MM.1S (cell line): ENCODE results near the gene ZNF57.

Experiments used
- DNase-seq: peaks from one replicate; pipeline ENCODE4 v3.0.0-alpha.2; 2015
- H2AFZ ChIP-seq: fragments of 300-600 bp; sonication (generic); 2 replicates; pipeline ENCODE4 v1.6.0; 2016; ENCODE audit warnings: antibody characterized with exemption, low read length
- H3F3A ChIP-seq: fragments of 300-600 bp; sonication (generic); 2 replicates; pipeline ENCODE4 v1.6.1; 2016; ENCODE audit warnings: mild to moderate bottlenecking, antibody characterized with exemption, low read length, moderate library complexity, mixed read lengths; ENCODE audit not compliant: insufficient read depth
- H3K27ac ChIP-seq: fragments of 300-600 bp; sonication (generic); 2 replicates; pipeline ENCODE4 v1.5.1; 2016; ENCODE audit warnings: mild to moderate bottlenecking, low read length
- H3K27me3 ChIP-seq: fragments of 300-600 bp; sonication (generic); replicated peaks from 2 replicates; pipeline ENCODE4 v1.6.0; 2016; ENCODE audit warnings: low read length; ENCODE audit not compliant: insufficient read depth
- H3K36me3 ChIP-seq: fragments of 300-600 bp; sonication (generic); replicated peaks from 2 replicates; pipeline ENCODE4 v1.6.1; 2016; ENCODE audit warnings: mild to moderate bottlenecking, low read length, mixed read lengths; ENCODE audit not compliant: insufficient read depth
- H3K4me1 ChIP-seq: fragments of 300-600 bp; sonication (generic); 2 replicates; pipeline ENCODE4 v1.6.1; 2016; ENCODE audit warnings: low read length, mixed read lengths
- H3K4me2 ChIP-seq: fragments of 300-600 bp; sonication (generic); 2 replicates; pipeline ENCODE4 v1.6.0; 2016; ENCODE audit warnings: low read depth, low read length
- H3K4me3 ChIP-seq: fragments of 300-600 bp; sonication (generic); 2 replicates; pipeline ENCODE4 v1.5.1; 2016; ENCODE audit warnings: low read length, mixed read lengths
- H3K79me2 ChIP-seq: fragments of 300-600 bp; sonication (generic); 2 replicates; pipeline ENCODE4 v1.6.1; 2016; ENCODE audit warnings: mixed run types, low read length, mixed read lengths
- H3K9ac ChIP-seq: fragments of 300-600 bp; sonication (generic); 2 replicates; pipeline ENCODE4 v1.6.1; 2016; ENCODE audit warnings: low read length, mixed read lengths
- H3K9me2 ChIP-seq: fragments of 300-600 bp; sonication (generic); replicated peaks from 2 replicates; pipeline ENCODE4 v1.6.1; 2016; ENCODE audit warnings: mild to moderate bottlenecking, low read length, mixed read lengths; ENCODE audit not compliant: insufficient read depth
- H3K9me3 ChIP-seq: fragments of 300-600 bp; sonication (generic); replicated peaks from 2 replicates; pipeline ENCODE4 v1.6.1; 2016; ENCODE audit warnings: mild to moderate bottlenecking, low read length, mixed read lengths; ENCODE audit not compliant: insufficient read depth
- H4K20me1 ChIP-seq: fragments of 300-600 bp; sonication (generic); 2 replicates; pipeline ENCODE4 v1.6.1; 2016; ENCODE audit warnings: mild to moderate bottlenecking, low read length, moderate library complexity, mixed read lengths; ENCODE audit not compliant: insufficient read depth
- EZH2 ChIP-seq: fragments of 300-600 bp; sonication (generic); optimal IDR thresholded peaks from 2 replicates; pipeline ENCODE3; 2017; ENCODE audit warnings: low read depth, mild to moderate bottlenecking, antibody characterized with exemption, low read length, mixed read lengths
- EZH2phosphoT487 ChIP-seq: fragments of 300-600 bp; sonication (generic); IDR thresholded peaks from 2 replicates; pipeline ENCODE4 v1.6.1; 2018; ENCODE audit warnings: antibody characterized with exemption, low read length
- TF ChIP-seq, protein P1 (sequence below): fragments of 300-600 bp; sonication (generic); IDR thresholded peaks from 2 replicates; pipeline ENCODE4 v1.5.1; 2016; ENCODE audit warnings: antibody characterized with exemption, low read length, mixed read lengths

Gene ZNF57

DNA sequence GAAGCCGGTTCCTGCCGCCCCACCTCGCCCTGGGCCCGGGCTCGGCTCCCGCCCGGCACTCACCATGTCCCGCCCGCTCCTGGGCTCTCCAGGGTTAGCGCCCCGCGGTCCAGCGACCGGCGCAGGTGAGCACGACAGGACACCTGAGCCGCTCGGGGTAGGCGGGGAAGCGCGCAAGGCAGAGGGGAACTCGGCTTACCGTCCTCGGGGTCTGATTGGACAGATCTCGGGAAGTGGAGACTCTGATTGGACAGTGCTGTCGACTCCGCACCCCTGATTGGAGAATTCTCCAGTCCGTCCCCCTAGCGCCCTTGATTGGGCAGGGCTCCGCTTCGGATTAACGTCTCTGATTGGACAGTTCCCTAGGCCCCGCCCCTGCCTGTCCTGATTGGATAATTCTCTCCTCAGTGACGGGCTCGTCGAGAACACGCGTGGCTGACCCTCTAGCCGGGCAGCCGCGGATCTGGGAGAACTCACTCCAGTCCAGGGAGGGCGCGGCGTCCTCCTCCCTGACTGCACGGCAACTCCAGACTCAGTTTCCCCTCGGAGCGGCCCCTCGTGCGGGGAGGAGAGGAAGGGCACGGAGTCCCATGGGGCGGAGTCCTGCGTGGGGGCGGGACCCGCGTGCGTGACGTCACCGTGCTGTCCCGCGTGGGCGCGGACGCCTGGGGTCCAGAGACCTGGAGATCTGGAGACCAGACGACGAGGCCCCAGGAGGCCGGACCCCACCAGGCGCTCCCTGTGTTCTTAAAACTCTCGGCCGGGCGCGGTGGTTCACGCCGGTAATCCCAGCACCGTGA, 44.2 kb downstream of the ZNF57 start, which contains the start of gene ZNF77:
Gene ZNF77 (minus strand): TSS at position 197 of the 800 bp plus-strand sequence. CDS start 131 bp downstream, at position 66.
- Histone ChIP-seq H3K4me1 (no peaks in the 10 kb centered on the region), H2AFZ (no peak within 1 kb of the TSS), H3K9me3 (no peaks in the 10 kb centered on the region), H3F3A (no peaks in the 10 kb centered on the region), H3K27ac (no peak within 1 kb of the TSS), H3K79me2 (no peaks in the 10 kb centered on the region), H3K36me3 (no peaks in the 10 kb centered on the region), H3K9me2 (no peaks in the 10 kb centered on the region), H3K27me3 (peaks cover 90% of the 10 kb centered on the region), H3K9ac (no peak within 1 kb of the TSS), H3K4me3 (no peak within 1 kb of the TSS), H4K20me1 (no peaks in the 10 kb centered on the region), H3K4me2 (no peak within 1 kb of the TSS)
- no peak for DNase-seq
- TF ChIP-seq, protein P1, sequence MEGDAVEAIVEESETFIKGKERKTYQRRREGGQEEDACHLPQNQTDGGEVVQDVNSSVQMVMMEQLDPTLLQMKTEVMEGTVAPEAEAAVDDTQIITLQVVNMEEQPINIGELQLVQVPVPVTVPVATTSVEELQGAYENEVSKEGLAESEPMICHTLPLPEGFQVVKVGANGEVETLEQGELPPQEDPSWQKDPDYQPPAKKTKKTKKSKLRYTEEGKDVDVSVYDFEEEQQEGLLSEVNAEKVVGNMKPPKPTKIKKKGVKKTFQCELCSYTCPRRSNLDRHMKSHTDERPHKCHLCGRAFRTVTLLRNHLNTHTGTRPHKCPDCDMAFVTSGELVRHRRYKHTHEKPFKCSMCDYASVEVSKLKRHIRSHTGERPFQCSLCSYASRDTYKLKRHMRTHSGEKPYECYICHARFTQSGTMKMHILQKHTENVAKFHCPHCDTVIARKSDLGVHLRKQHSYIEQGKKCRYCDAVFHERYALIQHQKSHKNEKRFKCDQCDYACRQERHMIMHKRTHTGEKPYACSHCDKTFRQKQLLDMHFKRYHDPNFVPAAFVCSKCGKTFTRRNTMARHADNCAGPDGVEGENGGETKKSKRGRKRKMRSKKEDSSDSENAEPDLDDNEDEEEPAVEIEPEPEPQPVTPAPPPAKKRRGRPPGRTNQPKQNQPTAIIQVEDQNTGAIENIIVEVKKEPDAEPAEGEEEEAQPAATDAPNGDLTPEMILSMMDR, result no peak
- no peak for TF ChIP-seq EZH2
- no peak for TF ChIP-seq EZH2phosphoT487

DNA sequence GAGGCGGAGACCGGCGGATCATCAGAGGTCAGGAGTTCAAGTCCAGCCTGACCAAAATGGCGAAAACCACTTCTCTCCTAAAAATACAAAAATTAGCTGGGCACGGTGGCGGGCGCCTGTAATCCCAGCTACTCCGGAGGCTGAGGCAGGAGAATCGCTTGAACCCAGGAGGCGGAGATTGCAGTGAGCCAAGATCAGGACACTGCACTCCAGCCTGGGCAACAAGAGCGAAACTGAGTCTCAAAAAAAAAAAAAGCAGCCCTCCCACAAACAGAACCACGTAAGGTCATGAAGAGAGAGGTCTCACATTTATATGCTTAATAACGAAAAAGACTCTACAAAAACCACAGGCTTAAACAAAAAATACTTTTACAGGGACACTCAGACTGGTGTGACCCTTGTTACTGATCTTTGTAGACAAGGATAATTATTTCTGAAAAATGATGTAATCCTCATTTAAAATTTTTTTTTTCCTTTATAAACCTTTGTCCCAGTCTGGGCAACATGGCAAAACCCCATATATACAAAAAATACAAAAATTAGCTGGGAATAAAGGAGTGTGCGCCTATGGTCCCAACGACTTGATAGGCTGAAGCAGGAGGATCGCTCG, 45.0 kb downstream of the ZNF57 start:
- Histone ChIP-seq H3K4me1 (no peaks in the 10 kb centered on the region), H3K27me3 (peaks cover 94% of the 10 kb centered on the region), H3K9me2 (no peaks in the 10 kb centered on the region), H3K9ac (no peak overlapping the region), H3K79me2 (no peaks in the 10 kb centered on the region), H2AFZ (no peak overlapping the region), H3K9me3 (no peaks in the 10 kb centered on the region), H3K4me3 (no peak overlapping the region), H4K20me1 (no peaks in the 10 kb centered on the region), H3K4me2 (no peak overlapping the region), H3K27ac (no peak overlapping the region), H3F3A (no peaks in the 10 kb centered on the region), H3K36me3 (no peaks in the 10 kb centered on the region)
- DNase-seq, result no peak
- TF ChIP-seq, protein P1, result no peak
- TF ChIP-seq EZH2phosphoT487, result no peak
- TF ChIP-seq EZH2, result no peak

DNA sequence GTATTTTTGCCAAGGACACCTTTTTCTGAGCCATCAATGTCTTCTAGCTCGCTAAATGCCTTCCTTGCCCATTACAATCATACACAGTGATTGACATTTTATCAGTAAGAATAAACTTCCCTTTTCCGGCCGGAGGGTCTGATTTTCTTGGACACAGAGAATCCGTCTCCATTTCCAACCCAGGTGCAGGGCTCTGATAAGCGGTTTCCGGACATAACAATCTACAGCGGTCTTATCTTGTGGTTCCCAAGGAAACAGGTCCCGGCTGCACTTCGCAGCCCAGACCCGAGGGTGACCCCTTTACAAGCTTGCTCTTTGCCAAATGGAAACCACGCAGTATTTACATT, 49.2 kb downstream of the ZNF57 start:
- H3K27ac ChIP-seq, result no peak overlapping the region
- H2AFZ ChIP-seq, result peak overlapping the region; percentile 77
- H3K9ac ChIP-seq, result peak overlapping the region; percentile 5; the same call in 1 of the 2 replicates
- peaks cover 75% of the 10 kb centered on the region for H3K27me3 ChIP-seq
- H3K4me2 ChIP-seq, result peak overlapping the region; percentile 58
- 0 out of 2 replicates have a peak, but pooled peaks cover 2% of the 10 kb centered on the region for H3K4me1 ChIP-seq
- no peaks in the 10 kb centered on the region for H4K20me1 ChIP-seq
- no peaks in the 10 kb centered on the region for H3K36me3 ChIP-seq
- H3K9me3 ChIP-seq, result no peaks in the 10 kb centered on the region
- TF ChIP-seq, protein P1, result no peak
- TF ChIP-seq EZH2 (no peak), EZH2phosphoT487 (no peak)
- H3F3A ChIP-seq, result no peaks in the 10 kb centered on the region
- peak overlapping the region; percentile 62 for H3K4me3 ChIP-seq
- H3K79me2 ChIP-seq, result no peaks in the 10 kb centered on the region
- H3K9me2 ChIP-seq, result no peaks in the 10 kb centered on the region
- DNase-seq, result no peak
